ENCODE measurements around the gene NR2F2.

Gene NR2F2

DNA sequence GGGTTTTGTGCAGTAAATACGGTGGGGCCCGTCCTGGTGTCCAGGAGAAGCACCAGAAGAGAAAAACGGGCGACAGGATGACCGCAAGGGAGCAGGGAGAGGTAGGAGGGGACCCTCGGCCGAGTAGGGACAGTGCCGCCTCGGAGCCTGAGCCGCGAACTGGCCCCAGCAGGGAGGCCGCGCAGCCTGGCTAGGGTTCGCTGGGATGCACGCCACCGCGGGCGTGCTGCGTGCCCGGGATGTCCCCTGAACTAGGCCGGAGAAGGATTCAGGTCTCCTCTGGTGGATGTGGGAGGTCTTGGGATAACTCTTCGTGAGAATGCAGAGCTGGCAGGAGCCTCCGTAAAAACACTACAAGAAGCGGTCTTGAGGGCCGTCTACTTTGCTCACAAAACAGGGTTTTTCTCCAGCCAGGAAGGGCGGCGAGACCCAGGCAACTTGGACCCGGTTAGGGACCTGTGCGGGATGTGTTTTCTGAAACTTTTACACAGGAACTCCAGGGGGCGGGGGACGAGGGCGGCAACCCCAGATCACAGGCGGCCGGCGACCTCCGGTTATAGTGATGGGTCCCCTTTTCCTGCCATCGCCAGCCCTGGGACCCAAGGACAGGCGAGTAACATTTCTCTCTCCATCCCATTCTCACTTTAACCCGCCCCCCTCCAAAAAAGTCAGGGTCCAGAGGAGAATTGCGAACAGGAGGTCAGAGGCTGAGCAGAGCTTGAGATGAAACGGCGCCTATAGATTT lies 35.5 kb downstream of the NR2F2 start:
- peaks cover 6% of the 10 kb centered on the region for H3K27me3 ChIP-seq (replicated peaks; ENCODE audit: insufficient read depth, low read length)
- no peaks in the 10 kb centered on the region for H3K79me2 ChIP-seq (ENCODE audit: low read length)
- no peak for DNase-seq
- no peaks in the 10 kb centered on the region for H3K36me3 ChIP-seq (replicated peaks; ENCODE audit: insufficient read depth, low read length)
- H3F3A ChIP-seq (ENCODE audit: insufficient read depth, low read length): no peaks in the 10 kb centered on the region
- no peak overlapping the region for H2AFZ ChIP-seq (ENCODE audit: low read length)
- no peak overlapping the region for H3K9ac ChIP-seq (ENCODE audit: low read length)
- TF ChIP-seq CTCF (IDR thresholded peaks at IDR 0.05; ENCODE audit: low read length) (no peak), EZH2phosphoT487 (IDR thresholded peaks at IDR 0.05; ENCODE audit: low read length) (no peak), EZH2 (optimal IDR thresholded peaks at IDR 0.05; ENCODE audit: low read depth, low read length) (no peak)
- no peaks in the 10 kb centered on the region for H4K20me1 ChIP-seq (ENCODE audit: insufficient read depth, low read length)
- no peaks in the 10 kb centered on the region for H3K9me3 ChIP-seq (replicated peaks; ENCODE audit: insufficient read depth, low read length)
- H3K9me2 ChIP-seq (replicated peaks; ENCODE audit: insufficient read depth, low read length): no peaks in the 10 kb centered on the region
- H3K27ac ChIP-seq (ENCODE audit: low read length): no peak overlapping the region
- no peak overlapping the region for H3K4me2 ChIP-seq (ENCODE audit: low read depth, low read length)
- no peak overlapping the region for H3K4me3 ChIP-seq (ENCODE audit: low read length)
- no peaks in the 10 kb centered on the region for H3K4me1 ChIP-seq (ENCODE audit: low read length)

DNA sequence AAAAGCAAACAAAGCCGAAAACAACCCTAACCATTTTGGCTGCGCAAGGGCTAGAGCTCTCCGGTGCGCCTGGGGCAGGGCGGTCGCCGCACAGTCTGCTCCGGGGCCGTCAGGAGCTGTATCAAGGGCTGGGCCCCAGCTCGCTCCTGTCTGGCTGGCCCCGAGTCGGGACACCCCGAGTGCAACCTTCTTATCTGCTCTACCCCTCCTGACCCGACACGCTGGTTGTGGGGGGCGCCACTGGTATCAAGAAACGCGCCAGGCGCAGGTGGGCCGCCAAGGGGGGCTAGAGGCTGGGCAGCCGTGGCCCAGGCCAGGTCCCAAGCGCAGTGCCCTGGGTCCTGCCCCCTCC lies 36.0 kb downstream of the NR2F2 start:
- TF ChIP-seq CTCF (IDR thresholded peaks at IDR 0.05; ENCODE audit: low read length): no peak
- no peak for TF ChIP-seq EZH2 (optimal IDR thresholded peaks at IDR 0.05; ENCODE audit: low read depth, low read length)
- TF ChIP-seq EZH2phosphoT487 (IDR thresholded peaks at IDR 0.05; ENCODE audit: low read length): no peak
- H3K9me3 ChIP-seq (replicated peaks; ENCODE audit: insufficient read depth, low read length): no peaks in the 10 kb centered on the region
- H2AFZ ChIP-seq (ENCODE audit: low read length): no peak overlapping the region
- H3K4me2 ChIP-seq (ENCODE audit: low read depth, low read length): no peak overlapping the region
- H3F3A ChIP-seq (ENCODE audit: insufficient read depth, low read length): no peaks in the 10 kb centered on the region
- no peaks in the 10 kb centered on the region for H3K36me3 ChIP-seq (replicated peaks; ENCODE audit: insufficient read depth, low read length)
- no peaks in the 10 kb centered on the region for H4K20me1 ChIP-seq (ENCODE audit: insufficient read depth, low read length)
- no peaks in the 10 kb centered on the region for H3K4me1 ChIP-seq (ENCODE audit: low read length)
- H3K9me2 ChIP-seq (replicated peaks; ENCODE audit: insufficient read depth, low read length): no peaks in the 10 kb centered on the region
- no peak overlapping the region for H3K27ac ChIP-seq (ENCODE audit: low read length)
- H3K9ac ChIP-seq (ENCODE audit: low read length): no peak overlapping the region
- peaks cover 6% of the 10 kb centered on the region for H3K27me3 ChIP-seq (replicated peaks; ENCODE audit: insufficient read depth, low read length)
- no peak for DNase-seq
- H3K79me2 ChIP-seq (ENCODE audit: low read length): no peaks in the 10 kb centered on the region
- H3K4me3 ChIP-seq (ENCODE audit: low read length): no peak overlapping the region

DNA sequence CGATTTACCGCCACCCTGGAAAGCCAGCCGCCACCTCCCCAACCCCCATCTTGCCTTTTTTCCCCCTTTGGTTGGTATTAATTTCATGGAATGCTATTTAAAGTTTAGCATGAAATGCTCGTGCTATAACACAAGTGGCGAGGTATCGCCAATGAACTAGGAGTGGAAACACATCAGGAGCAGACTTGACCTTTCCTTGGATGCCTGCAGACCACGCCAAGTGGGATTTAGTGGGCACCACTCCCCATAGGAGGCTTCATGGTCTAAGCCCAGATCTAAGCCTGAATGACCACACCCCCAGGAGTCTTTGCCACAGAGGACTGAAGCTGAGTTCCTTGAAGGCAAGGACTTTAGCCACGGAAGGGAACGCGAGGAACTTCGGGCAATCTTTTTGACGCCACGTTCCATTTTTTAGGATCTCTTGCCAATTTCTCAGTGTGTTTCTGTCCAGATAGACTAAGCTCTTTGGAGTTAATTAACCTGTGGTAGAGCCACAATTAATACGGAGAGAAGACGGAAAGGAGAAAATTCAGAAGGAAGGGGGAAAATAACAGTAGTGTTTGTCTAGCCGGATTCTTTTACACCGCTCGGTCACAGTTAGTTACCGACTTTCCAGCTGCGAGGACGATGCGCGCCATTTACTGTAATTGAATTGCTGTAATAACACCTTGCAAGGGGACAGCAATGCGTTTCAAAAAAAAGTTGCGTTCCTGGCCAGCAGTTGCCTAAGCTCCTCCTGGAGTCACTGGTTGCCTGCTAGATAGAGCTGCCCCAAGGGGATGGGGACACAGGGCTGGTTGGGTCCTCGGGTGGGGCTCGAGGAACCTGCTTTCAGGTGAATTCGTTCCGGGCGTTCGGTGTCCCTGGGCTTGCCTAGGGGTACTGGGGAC lies 37.1 kb downstream of the NR2F2 start:
- no peak for DNase-seq
- no peak overlapping the region for H3K27ac ChIP-seq (ENCODE audit: low read length)
- no peak overlapping the region for H3K4me3 ChIP-seq (ENCODE audit: low read length)
- no peak overlapping the region for H2AFZ ChIP-seq (ENCODE audit: low read length)
- no peaks in the 10 kb centered on the region for H3K9me3 ChIP-seq (replicated peaks; ENCODE audit: insufficient read depth, low read length)
- TF ChIP-seq CTCF (IDR thresholded peaks at IDR 0.05; ENCODE audit: low read length): no peak
- TF ChIP-seq EZH2phosphoT487 (IDR thresholded peaks at IDR 0.05; ENCODE audit: low read length): no peak
- no peak for TF ChIP-seq EZH2 (optimal IDR thresholded peaks at IDR 0.05; ENCODE audit: low read depth, low read length)
- no peak overlapping the region for H3K4me2 ChIP-seq (ENCODE audit: low read depth, low read length)
- no peaks in the 10 kb centered on the region for H4K20me1 ChIP-seq (ENCODE audit: insufficient read depth, low read length)
- H3K27me3 ChIP-seq (replicated peaks; ENCODE audit: insufficient read depth, low read length): no peaks in the 10 kb centered on the region; the same call in 1 of the 2 replicates
- H3F3A ChIP-seq (ENCODE audit: insufficient read depth, low read length): no peaks in the 10 kb centered on the region
- H3K4me1 ChIP-seq (ENCODE audit: low read length): no peaks in the 10 kb centered on the region
- H3K79me2 ChIP-seq (ENCODE audit: low read length): no peaks in the 10 kb centered on the region
- no peak overlapping the region for H3K9ac ChIP-seq (ENCODE audit: low read length)
- no peaks in the 10 kb centered on the region for H3K9me2 ChIP-seq (replicated peaks; ENCODE audit: insufficient read depth, low read length)
- no peaks in the 10 kb centered on the region for H3K36me3 ChIP-seq (replicated peaks; ENCODE audit: insufficient read depth, low read length)

Measured in MM.1S (cell line).